Esophagus squamous epithelium (tissue), 4 donors: ENCODE results near the gene TMSB15A.

Experiments
- CTCF ChIP-seq, 6 experiments: fragments of 450-650 bp in 4 of 6; fragments of 200-600 bp in 2 of 6; sonication (generic) in 2 of 6; IDR thresholded peaks; one replicate each; pipeline ENCODE4 v1.5.1; 2016 to 2019; ENCODE audit warnings: antibody characterized with exemption in 6 of 6, mild to moderate bottlenecking in 4 of 6, moderate library complexity in 4 of 6
- POLR2A ChIP-seq, 4 donors: fragments of 450-650 bp; IDR thresholded peaks; one replicate each; pipeline ENCODE4 v1.6.1; 2017; ENCODE audit warnings: antibody characterized with exemption in 4 of 4, mild to moderate bottlenecking in 4 of 4, moderate library complexity in 3 of 4

GRCh38 chrX:102560423-102561068, 44.0 kb upstream of the TMSB15A start:
- TF ChIP-seq CTCF (IDR thresholded peaks at IDR 0.05), result no peak
- no peak for TF ChIP-seq POLR2A (IDR thresholded peaks at IDR 0.05)
